Gastrocnemius medialis (tissue), 4 donors: ENCODE data around the gene SLC7A14. TPM values are rescaled to one million over a fixed set of nuclear protein-coding genes. Genes with fewer than 3 reads are reported as not detected.

Experiments
- ATAC-seq, 2 donors: fragments of 150-250 bp; one replicate each; pipeline ENCODE4 v1.9.1; 2016
- DNase-seq, 2 donors: peaks; one replicate each; pipeline ENCODE4 v3.0.0-alpha.2; 2019
- H3K27ac ChIP-seq, 4 donors: fragments of 200-600 bp; sonication (generic); 1 replicate in 1 of 4; 2 replicates in 3 of 4; pipeline ENCODE4 v1.5.1; 2016 to 2018; ENCODE audit warnings: mild to moderate bottlenecking in 2 of 4, moderate library complexity in 1 of 4
- H3K27me3 ChIP-seq, 3 donors: fragments of 200-600 bp; sonication (generic) in 2 of 3; 1 replicate in 1 of 3; 2 replicates in 2 of 3; pipeline versions ENCODE4 v1.5.1 to v1.6.0; 2016 to 2019; ENCODE audit warnings: mild to moderate bottlenecking in 1 of 3, moderate library complexity in 1 of 3
- H3K36me3 ChIP-seq, 2 donors: fragments of 200-600 bp; sonication (generic) in 1 of 2; one replicate each; pipeline ENCODE4 v1.5.1; 2017 to 2018
- H3K4me1 ChIP-seq, 2 donors: fragments of 200-600 bp; sonication (generic) in 1 of 2; one replicate each; pipeline ENCODE4 v1.5.1; 2016 to 2017; ENCODE audit warnings: mild to moderate bottlenecking in 2 of 2
- H3K4me3 ChIP-seq, 4 donors: fragments of 200-600 bp; sonication (generic) in 3 of 4; 1 replicate in 1 of 4; 2 replicates in 3 of 4; pipeline ENCODE4 v1.5.1; 2016 to 2019; ENCODE audit warnings: mild to moderate bottlenecking in 2 of 4
- H3K9me3 ChIP-seq, 3 donors: fragments of 200-600 bp; sonication (generic) in 2 of 3; 1 replicate in 1 of 3; 2 replicates in 2 of 3; pipeline ENCODE4 v1.5.1; 2016 to 2019
- POLR2A ChIP-seq, 2 donors: fragments of 450-650 bp; IDR thresholded peaks; one replicate each; pipeline ENCODE4 v1.6.1; 2017; ENCODE audit warnings: antibody characterized with exemption in 2 of 2, mild to moderate bottlenecking in 2 of 2, moderate library complexity in 2 of 2
- in situ Hi-C, 4 donors: fragments of 200-750 bp; cut with MboI; loops; one replicate each; pipeline versions ENCODE4 v1.15.0 to v1.8.0; 2017; ENCODE audit warnings: low sequenced_read_pairs in 4 of 4
- intact Hi-C: fragments of 100-400 bp; cut with DNase I; formaldehyde crosslinking; loops from one replicate; pipeline ENCODE4 v1.15.1; 2023; ENCODE audit warnings: low total_unique reads
- total RNA-seq, 4 donors: library from RNA; depleted of rRNA; stranded (reverse); fragments of >200 nt; gene quantifications; one replicate each; pipeline versions ENCODE4 v1.1.0 to v1.2.3, GENCODE V29; 2016
- TF ChIP-seq, protein P1 (sequence below), 5 experiments: fragments of 450-650 bp in 3 of 5; fragments of 200-600 bp in 2 of 5; sonication (generic) in 2 of 5; IDR thresholded peaks in 4 of 5; conservative IDR thresholded peaks in 1 of 5; 1 replicate in 4 of 5; 2 replicates in 1 of 5; pipeline ENCODE4 v1.5.1; 2016 to 2019; ENCODE audit warnings: antibody characterized with exemption in 5 of 5, mild to moderate bottlenecking in 3 of 5, moderate library complexity in 3 of 5

Gene SLC7A14
- total RNA-seq, 4 donors from 2014 or later = 0.02 TPM; not detected in 3

DNA sequence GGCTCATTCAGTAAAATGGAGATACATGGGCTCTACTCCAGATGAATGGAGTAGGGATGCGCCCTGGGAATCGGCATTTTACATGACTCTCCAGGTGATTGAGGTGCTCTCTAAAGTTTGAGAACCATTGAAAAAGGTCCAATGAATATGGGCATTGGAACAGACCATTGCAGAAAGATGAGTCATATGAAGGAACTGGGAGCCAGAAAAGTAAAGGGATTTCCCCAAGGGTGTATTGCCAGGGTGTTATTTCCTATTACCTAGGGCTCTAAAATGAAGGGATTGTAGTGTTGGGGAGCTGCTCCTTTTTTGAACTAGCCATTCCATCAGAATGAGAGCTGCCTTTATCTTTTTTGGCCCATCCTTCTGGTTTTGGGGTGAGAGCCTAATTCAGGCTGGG lies 145.5 kb downstream of the SLC7A14 start:
- no peaks in the 10 kb centered on the region for H3K4me1 ChIP-seq
- H3K9me3 ChIP-seq = no peaks in the 10 kb centered on the region
- no peak for TF ChIP-seq POLR2A (IDR thresholded peaks at IDR 0.05)
- TF ChIP-seq, protein P1, sequence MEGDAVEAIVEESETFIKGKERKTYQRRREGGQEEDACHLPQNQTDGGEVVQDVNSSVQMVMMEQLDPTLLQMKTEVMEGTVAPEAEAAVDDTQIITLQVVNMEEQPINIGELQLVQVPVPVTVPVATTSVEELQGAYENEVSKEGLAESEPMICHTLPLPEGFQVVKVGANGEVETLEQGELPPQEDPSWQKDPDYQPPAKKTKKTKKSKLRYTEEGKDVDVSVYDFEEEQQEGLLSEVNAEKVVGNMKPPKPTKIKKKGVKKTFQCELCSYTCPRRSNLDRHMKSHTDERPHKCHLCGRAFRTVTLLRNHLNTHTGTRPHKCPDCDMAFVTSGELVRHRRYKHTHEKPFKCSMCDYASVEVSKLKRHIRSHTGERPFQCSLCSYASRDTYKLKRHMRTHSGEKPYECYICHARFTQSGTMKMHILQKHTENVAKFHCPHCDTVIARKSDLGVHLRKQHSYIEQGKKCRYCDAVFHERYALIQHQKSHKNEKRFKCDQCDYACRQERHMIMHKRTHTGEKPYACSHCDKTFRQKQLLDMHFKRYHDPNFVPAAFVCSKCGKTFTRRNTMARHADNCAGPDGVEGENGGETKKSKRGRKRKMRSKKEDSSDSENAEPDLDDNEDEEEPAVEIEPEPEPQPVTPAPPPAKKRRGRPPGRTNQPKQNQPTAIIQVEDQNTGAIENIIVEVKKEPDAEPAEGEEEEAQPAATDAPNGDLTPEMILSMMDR (IDR thresholded peaks at IDR 0.05 in 4 of 5, conservative IDR thresholded peaks at IDR 0.05 in 1 of 5) = no peak
- in situ Hi-C loops = no loop called here
- intact Hi-C loops = no loop called here
- no peaks in the 10 kb centered on the region for H3K36me3 ChIP-seq
- no peak overlapping the region for H3K27ac ChIP-seq
- ATAC-seq (no peak), DNase-seq (no peak)
- H3K27me3 ChIP-seq = no peaks in the 10 kb centered on the region
- no peak overlapping the region for H3K4me3 ChIP-seq

DNA sequence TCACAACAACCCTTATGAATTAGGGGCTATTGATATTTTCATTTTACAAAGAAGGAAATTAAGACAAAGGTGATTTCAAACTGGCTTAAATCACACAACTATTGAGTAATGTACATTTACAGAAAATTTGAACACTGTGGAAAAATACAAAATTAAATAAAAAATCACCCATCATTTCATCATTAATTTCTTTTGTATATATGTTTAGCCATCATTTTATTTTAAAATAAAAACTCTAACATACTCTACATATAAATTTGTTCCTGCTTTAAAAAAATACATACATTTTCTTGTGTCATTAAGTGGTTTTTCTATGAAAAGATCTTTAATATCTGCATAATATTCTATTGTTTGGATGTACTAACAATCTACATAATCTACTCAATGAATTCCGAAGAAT lies 147.0 kb downstream of the SLC7A14 start:
- Histone ChIP-seq H3K4me3 (no peak overlapping the region), H3K27me3 (no peaks in the 10 kb centered on the region), H3K36me3 (no peaks in the 10 kb centered on the region), H3K4me1 (no peaks in the 10 kb centered on the region), H3K9me3 (no peaks in the 10 kb centered on the region), H3K27ac (no peak overlapping the region)
- intact Hi-C loops = no loop called here
- DNase-seq (no peak), ATAC-seq (no peak)
- in situ Hi-C loops = no loop called here
- TF ChIP-seq, protein P1 (IDR thresholded peaks at IDR 0.05 in 4 of 5, conservative IDR thresholded peaks at IDR 0.05 in 1 of 5) = no peak
- no peak for TF ChIP-seq POLR2A (IDR thresholded peaks at IDR 0.05)

DNA sequence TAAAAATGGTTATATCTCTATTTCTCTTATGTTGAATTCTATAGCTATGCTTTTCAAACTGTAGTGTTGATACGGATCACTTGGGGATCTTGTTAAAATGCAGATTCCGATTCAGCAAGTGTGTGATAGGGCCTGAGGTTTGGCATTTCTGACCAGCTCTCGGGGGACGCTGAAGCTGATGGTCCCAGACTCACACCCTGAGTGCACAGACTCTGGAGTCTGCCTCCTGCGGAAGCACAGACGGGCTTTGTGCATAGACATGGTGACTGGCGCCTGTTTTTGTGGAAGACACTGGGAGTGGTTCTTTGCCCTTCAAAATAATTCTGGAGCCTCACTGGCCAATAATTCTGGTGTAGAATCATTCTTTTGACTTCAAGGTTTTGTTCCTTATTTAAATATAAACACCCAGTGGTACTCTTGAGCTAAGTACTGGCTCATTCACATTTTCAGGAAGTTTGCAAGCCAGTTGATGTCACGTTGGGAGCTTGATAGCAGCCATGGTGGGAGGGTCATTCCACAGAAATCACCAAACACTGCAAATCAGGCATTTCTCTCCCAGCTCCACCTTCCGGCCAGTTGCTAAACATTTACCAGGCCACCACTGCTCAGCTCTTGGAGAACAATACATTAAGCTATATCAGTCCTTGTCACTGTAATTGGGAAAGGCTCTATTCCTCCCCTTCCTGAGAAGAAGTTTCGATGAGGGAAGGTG lies 148.0 kb downstream of the SLC7A14 start:
- no peaks in the 10 kb centered on the region for H3K9me3 ChIP-seq
- TF ChIP-seq, protein P1 (IDR thresholded peaks at IDR 0.05 in 4 of 5, conservative IDR thresholded peaks at IDR 0.05 in 1 of 5) = no peak
- no peak for TF ChIP-seq POLR2A (IDR thresholded peaks at IDR 0.05)
- H3K4me1 ChIP-seq = no peaks in the 10 kb centered on the region
- no peak overlapping the region for H3K27ac ChIP-seq
- H3K36me3 ChIP-seq = no peaks in the 10 kb centered on the region
- intact Hi-C loops = no loop called here
- no peaks in the 10 kb centered on the region for H3K27me3 ChIP-seq
- no peak overlapping the region for H3K4me3 ChIP-seq
- DNase-seq (no peak), ATAC-seq (no peak)
- in situ Hi-C loops = no loop called here

DNA sequence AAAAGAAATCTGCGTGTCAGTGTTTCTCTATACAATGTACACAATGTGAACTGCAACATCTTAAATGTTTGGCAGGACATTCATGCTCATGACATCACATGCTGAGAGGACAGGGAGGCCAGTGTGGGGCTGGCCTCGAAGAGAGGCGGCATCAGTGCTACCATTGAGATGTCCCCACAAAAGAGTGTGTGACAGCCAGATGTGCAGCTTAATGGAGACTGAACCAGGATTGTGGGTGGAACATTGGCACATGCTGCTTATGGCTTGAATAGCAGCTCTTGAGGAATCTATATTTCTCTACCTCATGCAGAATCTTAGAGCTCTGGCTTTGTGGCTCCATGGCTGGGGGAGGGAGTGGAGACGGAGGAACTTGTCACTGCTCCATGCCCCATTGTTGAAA lies 148.7 kb downstream of the SLC7A14 start:
- no peak for TF ChIP-seq POLR2A (IDR thresholded peaks at IDR 0.05)
- TF ChIP-seq, protein P1 (IDR thresholded peaks at IDR 0.05 in 4 of 5, conservative IDR thresholded peaks at IDR 0.05 in 1 of 5) = no peak
- Histone ChIP-seq H3K4me1 (no peaks in the 10 kb centered on the region), H3K27ac (no peak overlapping the region), H3K9me3 (no peaks in the 10 kb centered on the region), H3K27me3 (no peaks in the 10 kb centered on the region), H3K4me3 (no peak overlapping the region), H3K36me3 (no peaks in the 10 kb centered on the region)
- DNase-seq (no peak), ATAC-seq (no peak)
- intact Hi-C loops (no loop called here), in situ Hi-C loops (no loop called here)

DNA sequence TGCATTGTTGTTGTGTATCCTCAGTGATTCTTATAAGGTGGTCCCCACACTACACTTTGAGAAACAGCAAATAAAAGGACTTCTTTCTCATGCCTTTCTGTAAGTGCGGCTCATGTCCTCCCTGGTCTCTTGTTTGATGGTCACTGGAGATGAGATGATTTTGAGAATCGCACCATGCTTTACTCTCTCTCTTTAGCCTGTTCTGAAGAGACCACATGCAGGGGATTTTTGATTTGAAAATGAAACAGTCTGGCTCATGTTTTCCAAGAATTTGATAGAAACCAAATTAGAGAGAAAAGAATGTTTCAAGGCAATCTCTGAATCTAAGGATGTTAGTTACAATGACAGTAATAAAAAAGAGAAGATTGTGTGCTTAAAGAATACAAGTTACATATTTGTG lies 149.2 kb downstream of the SLC7A14 start:
- ATAC-seq (no peak), DNase-seq (no peak)
- Histone ChIP-seq H3K9me3 (no peaks in the 10 kb centered on the region), H3K36me3 (no peaks in the 10 kb centered on the region), H3K4me3 (no peak overlapping the region), H3K4me1 (no peaks in the 10 kb centered on the region), H3K27ac (no peak overlapping the region), H3K27me3 (no peaks in the 10 kb centered on the region)
- no peak for TF ChIP-seq POLR2A (IDR thresholded peaks at IDR 0.05)
- TF ChIP-seq, protein P1 (IDR thresholded peaks at IDR 0.05 in 4 of 5, conservative IDR thresholded peaks at IDR 0.05 in 1 of 5) = no peak
- intact Hi-C loops (no loop called here), in situ Hi-C loops (no loop called here)
